Loucy (cell line): Measurements from ENCODE around the gene BSN.

Experiments used
- CTCF ChIP-seq: fragments of 200-600 bp; sonication (generic); conservative IDR thresholded peaks from 2 replicates; pipeline ENCODE4 v1.5.1; 2014; ENCODE audit warnings: mild to moderate bottlenecking, antibody characterized with exemption, low read length
- EZH2phosphoT487 ChIP-seq: fragments of 200-600 bp; IDR thresholded peaks from 2 replicates; pipeline ENCODE4 v1.6.1; 2018; ENCODE audit warnings: antibody characterized with exemption, mild to moderate bottlenecking, moderate library complexity, borderline replicate concordance

GRCh38 chr3:49602049-49602554, 47.8 kb downstream of the BSN start:
- TF ChIP-seq CTCF, result no peak
- no peak for TF ChIP-seq EZH2phosphoT487
